ENCODE results near the gene DDX31.

GRCh38 chr9:132610661-132611060, 59.1 kb downstream of the DDX31 start:
- TF ChIP-seq CTCF (conservative IDR thresholded peaks at IDR 0.05) (no peak), ZFX (IDR thresholded peaks at IDR 0.05) (no peak)

Measured in C4-2B (cell line).